Endothelial cell of umbilical vein (primary cell): ENCODE measurements around the gene GRK6. TPM values are rescaled to one million over a fixed set of nuclear protein-coding genes. Genes with fewer than 3 reads are reported as not detected.

ENCODE experiments used
- BruUV-seq: library from RNA; stranded (reverse); fragments of 400-500 nt; replicated peaks from 2 replicates; lab custom pipeline; 2021; lab: Mats Ljungman, UMichigan
- CTCF ChIA-PET: fragments of 300-600, 350-600 bp; sonication (Branson Sonifier 250); formaldehyde crosslinking; loops from one replicate; lab custom pipeline; 2021; ENCODE audit warnings: antibody characterized with exemption, inconsistent platforms; lab: Charles Lee
- POLR2A ChIA-PET: fragments of 300-600, 350-600 bp; sonication (Branson Sonifier 250); formaldehyde crosslinking; loops from one replicate; lab custom pipeline; 2021; ENCODE audit warnings: antibody characterized with exemption, inconsistent platforms; lab: Charles Lee
- DNase-seq: peaks from one replicate; pipeline ENCODE4 v3.0.0-alpha.2; 2011; ENCODE audit warnings: low read depth, low spot score
- FAIRE-seq: peaks from 2 replicates; lab custom pipeline; 2011; peaks lifted over from hg19 to GRCh38; lab: Jason Lieb, UNC
- H2AFZ ChIP-seq: 2 replicates; pipeline ENCODE4 v1.6.0; 2012; ENCODE audit warnings: low read depth, low read length, control low read depth, inconsistent platforms
- H3K27ac ChIP-seq: 2 replicates; pipeline ENCODE4 v1.5.1; 2011; ENCODE audit warnings: low read depth, mild to moderate bottlenecking, control low read depth, low read length, moderate library complexity; ENCODE audit not compliant: insufficient read depth
- H3K27me3 ChIP-seq, 2 experiments: 2 replicates each; pipeline versions ENCODE4 v1.6.0 to v1.6.1; 2011; ENCODE audit warnings: low read length in 2 of 2, mixed read lengths in 1 of 2; ENCODE audit not compliant: control insufficient read depth in 2 of 2, insufficient read depth in 2 of 2
- H3K36me3 ChIP-seq, 2 experiments: 2 replicates in 1 of 2; 3 replicates in 1 of 2; pipeline ENCODE4 v1.5.1; 2011; ENCODE audit warnings: low read length in 2 of 2, mild to moderate bottlenecking in 1 of 2, moderate library complexity in 1 of 2; ENCODE audit not compliant: control insufficient read depth in 2 of 2, insufficient read depth in 2 of 2; ENCODE audit errors: extremely low read depth in 1 of 2
- H3K4me1 ChIP-seq: 3 replicates; pipeline ENCODE4 v1.5.1; 2011; ENCODE audit warnings: mild to moderate bottlenecking, low read length; ENCODE audit not compliant: control insufficient read depth, insufficient read depth; ENCODE audit errors: extremely low read depth
- H3K4me2 ChIP-seq: 2 replicates; pipeline ENCODE4 v1.6.1; 2011; ENCODE audit warnings: low read length, control low read depth, mixed read lengths; ENCODE audit not compliant: insufficient read depth
- H3K4me3 ChIP-seq, 3 experiments: fragments of 200-600 bp in 1 of 3; sonication (generic), shearing (Covaris generic) in 1 of 3; replicated peaks in 1 of 3; 2 replicates each; pipeline ENCODE4 v1.5.1; 2011 to 2016; ENCODE audit warnings: control low read depth in 3 of 3, low read length in 3 of 3, mild to moderate bottlenecking in 2 of 3, inconsistent platforms in 1 of 3, low read depth in 1 of 3, moderate library complexity in 1 of 3; ENCODE audit not compliant: insufficient read depth in 1 of 3
- H3K79me2 ChIP-seq: 2 replicates; pipeline ENCODE4 v1.6.0; 2012; ENCODE audit warnings: low read length, inconsistent platforms; ENCODE audit not compliant: control insufficient read depth, insufficient read depth
- H3K9ac ChIP-seq: replicated peaks from 2 replicates; pipeline ENCODE3; 2011; ENCODE audit warnings: low read length, control low read depth; ENCODE audit not compliant: insufficient read depth; ENCODE audit errors: extremely low read depth
- H3K9me1 ChIP-seq: replicated peaks from 3 replicates; pipeline ENCODE4 v1.6.0; 2011; ENCODE audit warnings: mild to moderate bottlenecking, low read length; ENCODE audit not compliant: control insufficient read depth, insufficient read depth; ENCODE audit errors: extremely low read depth
- H3K9me3 ChIP-seq: replicated peaks from 2 replicates; pipeline ENCODE4 v1.5.1; 2012; ENCODE audit warnings: low read length, inconsistent platforms; ENCODE audit not compliant: control insufficient read depth, insufficient read depth
- H4K20me1 ChIP-seq: replicated peaks from 2 replicates; pipeline ENCODE3; 2011; ENCODE audit warnings: mild to moderate bottlenecking, low read length; ENCODE audit not compliant: control insufficient read depth, insufficient read depth; ENCODE audit errors: extremely low read depth
- CTCF ChIP-seq, 2 donors: IDR thresholded peaks; 1 replicate in 1 of 2; 2 replicates in 1 of 2; pipeline ENCODE4 v1.5.1; 2011; ENCODE audit warnings: low read length in 2 of 2, mild to moderate bottlenecking in 2 of 2, moderate library complexity in 2 of 2, control low read depth in 1 of 2, inconsistent platforms in 1 of 2, low read depth in 1 of 2; ENCODE audit not compliant: insufficient read depth in 1 of 2; ENCODE audit errors: extremely low read depth in 1 of 2
- EZH2 ChIP-seq: IDR thresholded peaks from 2 replicates; pipeline ENCODE4 v1.6.1; 2012; ENCODE audit warnings: borderline replicate concordance, low read depth, mild to moderate bottlenecking, moderate library complexity, low read length, inconsistent platforms; ENCODE audit not compliant: severe bottlenecking
- FOS ChIP-seq: IDR thresholded peaks from 2 replicates; pipeline ENCODE4 v1.6.1; 2011; ENCODE audit warnings: mild to moderate bottlenecking, low read length, moderate library complexity, borderline replicate concordance; ENCODE audit not compliant: insufficient read depth
- GATA2 ChIP-seq: IDR thresholded peaks from 2 replicates; pipeline ENCODE4 v1.7.0; 2011; ENCODE audit warnings: low read depth, mild to moderate bottlenecking, moderate library complexity, mixed read lengths, low read length; ENCODE audit not compliant: insufficient read length, insufficient read depth
- JUN ChIP-seq: IDR thresholded peaks from 2 replicates; pipeline ENCODE4 v1.6.1; 2011; ENCODE audit warnings: borderline replicate concordance, low read depth; ENCODE audit not compliant: insufficient read length, insufficient read depth
- MAX ChIP-seq: IDR thresholded peaks from 2 replicates; pipeline ENCODE4 v1.6.1; 2011; ENCODE audit not compliant: insufficient read depth, insufficient read length
- MYC ChIP-seq: IDR thresholded peaks from one replicate; pipeline ENCODE4 v1.6.1; 2011; ENCODE audit warnings: mild to moderate bottlenecking, low read depth, low read length
- POLR2A ChIP-seq: IDR thresholded peaks from 2 replicates; pipeline ENCODE4 v1.6.1; 2012; ENCODE audit warnings: low read depth, mild to moderate bottlenecking, control low read depth, low read length
- POLR2AphosphoS5 ChIP-seq: IDR thresholded peaks from 2 replicates; pipeline ENCODE4 v1.6.1; 2012; ENCODE audit warnings: low read depth, mild to moderate bottlenecking, control low read depth, low read length, moderate library complexity; ENCODE audit not compliant: insufficient read depth
- dilution Hi-C: fragments of 300-500 bp; cut with MboI; formaldehyde crosslinking; loops from one replicate; pipeline ENCODE4 v1.15.0; 2019; ENCODE audit warnings: low sequenced_read_pairs; ENCODE audit not compliant: extremely low pct_ligation_motif_present
- intact Hi-C: fragments of 100-400 bp; cut with micrococcal nuclease; formaldehyde crosslinking; loops from one replicate; pipeline ENCODE4 v1.10.0; 2022
- polyA plus RNA-seq, 4 experiments: library from polyadenylated mRNA; depleted of rRNA in 3 of 4; stranded (reverse) in 3 of 4; unstranded in 1 of 4; fragments of >200 nt; gene quantifications; 2 replicates each; pipeline versions ENCODE4 v1.2.1 to v1.2.3, GENCODE V29; 2011 to 2012; ENCODE audit warnings: missing spikeins in 1 of 4
- total RNA-seq: library from RNA; stranded (reverse); gene quantifications from 2 replicates; pipeline ENCODE4 v1.2.3, GENCODE V29; 2021

Gene GRK6
- total and polyA plus RNA-seq, 2 donors (not counting 3 experiments of a cell fraction or from before 2014, with no cell fraction given): 28.9 to 36.4 TPM

- DNase-seq (no peak), FAIRE-seq (no peak)
- H3K4me1 ChIP-seq: no peaks in the 10 kb centered on the region
- dilution Hi-C loops (no loop called here), intact Hi-C loops (no loop called here)
- H3K9me3 ChIP-seq: no peaks in the 10 kb centered on the region
- H3K27me3 ChIP-seq: no peaks in the 10 kb centered on the region
- ChIA-PET POLR2A (no interaction called here), CTCF (interaction anchor here (1.0 to 2.5 kb wide), 4 partner anchors 13 to 50 kb away, joined by 3 to 10 read pairs (median 4); partner anchors contain the start of gene GRK6)
- no peaks in the 10 kb centered on the region for H4K20me1 ChIP-seq
- TF ChIP-seq POLR2A (no peak), GATA2 (no peak), MAX (no peak), POLR2AphosphoS5 (no peak), EZH2 (no peak), MYC (no peak), JUN (no peak), CTCF (IDR thresholded peaks at IDR 0.05; ENCODE audit: extremely low read depth in 1 of 2, insufficient read depth in 1 of 2, low read depth in 1 of 2, low read length in 2 of 2) (no peak), FOS (no peak)
- BruUV-seq: no TSS peak
- no peaks in the 10 kb centered on the region for H3K9me1 ChIP-seq
- H3K36me3 ChIP-seq: peaks cover 0 to 9% of the 10 kb centered on the region in 2 experiments
- H3K9ac ChIP-seq: no peak overlapping the region
- H2AFZ ChIP-seq: no peak overlapping the region
- H3K4me3 ChIP-seq: no peak overlapping the region
- H3K4me2 ChIP-seq: no peak overlapping the region
- H3K79me2 ChIP-seq: no peaks in the 10 kb centered on the region
- H3K27ac ChIP-seq: no peak overlapping the region
These were observed 13.9 kb downstream of the GRK6 start for GRCh38 chr5:177440211-177440989.
